HepG2 (cell line): ENCODE data around the gene TCF12. TPM values are rescaled to one million over a fixed set of nuclear protein-coding genes. Genes with fewer than 3 reads are reported as not detected.

ENCODE experiments used
- ATAC-seq: fragments of 200-7000 bp; cut with Tn5 transposase; 3 replicates; pipeline ENCODE4 v1.9.1; 2020; ENCODE audit warnings: mild to moderate bottlenecking, moderate library complexity
- BruUV-seq: library from RNA; stranded (reverse); fragments of 400-500 nt; replicated peaks from 2 replicates; lab custom pipeline; 2021; lab: Mats Ljungman, UMichigan
- CTCF ChIA-PET: fragments of 300-600 bp; formaldehyde crosslinking; extraction: SDS; loops from one replicate; lab custom pipeline; 2021; ENCODE audit warnings: low total read pairs, inconsistent platforms, low intra/inter-chr PET ratio; lab: Yijun Ruan, JAX
- POLR2A ChIA-PET: fragments of 350-600 bp; sonication (Branson Sonifier 250); formaldehyde crosslinking; loops from one replicate; lab custom pipeline; 2020; ENCODE audit warnings: antibody characterized with exemption, inconsistent platforms; lab: Yijun Ruan, JAX
- DNase-seq: peaks from one replicate; pipeline ENCODE4 v3.0.0-alpha.2; 2015; ENCODE audit warnings: low spot score
- FAIRE-seq: peaks from 3 replicates; lab custom pipeline; 2011; peaks lifted over from hg19 to GRCh38; lab: Jason Lieb, UNC
- H2AFZ ChIP-seq: one replicate; pipeline ENCODE4 v1.6.1; 2011; ENCODE audit warnings: low read length, inconsistent platforms
- H3K27ac ChIP-seq: fragments of 300-600 bp; 3 replicates; pipeline ENCODE4 v1.8.0; 2011; ENCODE audit warnings: mixed run types, mild to moderate bottlenecking, mixed read lengths, low read length, inconsistent platforms; ENCODE audit not compliant: insufficient read depth; ENCODE audit errors: extremely low read length
- H3K27me3 ChIP-seq, 2 experiments: fragments of 200-600 bp in 1 of 2; 2 replicates in 1 of 2; 3 replicates in 1 of 2; pipeline versions ENCODE4 v1.6.0 to v1.8.0; 2011; ENCODE audit warnings: low read length in 2 of 2, mild to moderate bottlenecking in 2 of 2, moderate library complexity in 2 of 2, inconsistent platforms in 1 of 2; ENCODE audit not compliant: insufficient read depth in 2 of 2, control insufficient read depth in 1 of 2
- H3K36me3 ChIP-seq, 2 experiments: fragments of 200-600 bp in 1 of 2; replicated peaks in 1 of 2; 2 replicates in 1 of 2; 3 replicates in 1 of 2; pipeline versions ENCODE4 v1.5.1 to v1.8.0; 2011; ENCODE audit warnings: low read length in 2 of 2, inconsistent platforms in 1 of 2; ENCODE audit not compliant: insufficient read depth in 2 of 2, control insufficient read depth in 1 of 2
- H3K4me1 ChIP-seq: 2 replicates; pipeline ENCODE4 v1.5.1; 2012; ENCODE audit warnings: low read length, inconsistent platforms; ENCODE audit not compliant: insufficient read depth
- H3K4me2 ChIP-seq: 2 replicates; pipeline ENCODE4 v1.6.0; 2011; ENCODE audit warnings: low read depth, low read length, inconsistent platforms
- H3K4me3 ChIP-seq, 3 experiments: fragments of 200-600 bp in 1 of 3; sonication (generic), shearing (Covaris generic) in 1 of 3; replicated peaks in 1 of 3; 2 replicates each; pipeline ENCODE4 v1.5.1; 2011 to 2016; ENCODE audit warnings: low read length in 3 of 3, inconsistent platforms in 2 of 3, low read depth in 2 of 3, mild to moderate bottlenecking in 2 of 3, control low read depth in 1 of 3, mixed read lengths in 1 of 3; ENCODE audit not compliant: insufficient read depth in 1 of 3
- H3K79me2 ChIP-seq: one replicate; pipeline ENCODE4 v1.6.1; 2011; ENCODE audit warnings: low read length, inconsistent platforms; ENCODE audit not compliant: insufficient read depth
- H3K9ac ChIP-seq: 2 replicates; pipeline ENCODE4 v1.6.0; 2011; ENCODE audit warnings: mild to moderate bottlenecking, low read depth, low read length, inconsistent platforms; ENCODE audit not compliant: insufficient read depth
- H3K9me3 ChIP-seq: 2 replicates; pipeline ENCODE4 v1.5.1; 2012; ENCODE audit warnings: mild to moderate bottlenecking, low read length
- H4K20me1 ChIP-seq: 2 replicates; pipeline ENCODE4 v1.6.0; 2011; ENCODE audit warnings: inconsistent platforms, mild to moderate bottlenecking, low read length, moderate library complexity; ENCODE audit not compliant: insufficient read depth
- ARID4A ChIP-seq: sonication (generic); formaldehyde crosslinking; IDR thresholded peaks from 2 replicates; pipeline ENCODE4 v1.5.0; 2020; ENCODE audit warnings: mild to moderate bottlenecking, missing genetic modification reagents, borderline replicate concordance
- ATF6 ChIP-seq: sonication (generic); formaldehyde crosslinking; conservative IDR thresholded peaks from 2 replicates; pipeline ENCODE4 v1.4.0; 2020; ENCODE audit warnings: missing genetic modification reagents
- ATM ChIP-seq: fragments of 450-650 bp; IDR thresholded peaks from 2 replicates; pipeline ENCODE4 v1.7.1; 2017; ENCODE audit warnings: mild to moderate bottlenecking, borderline replicate concordance
- CC2D1A ChIP-seq: sonication (generic); formaldehyde crosslinking; IDR thresholded peaks from 2 replicates; pipeline ENCODE4 v1.8.1; 2023; ENCODE audit warnings: mild to moderate bottlenecking, missing genetic modification reagents
- FOXC1 ChIP-seq: sonication (generic); formaldehyde crosslinking; IDR thresholded peaks from 2 replicates; pipeline ENCODE4 v1.8.0; 2022; ENCODE audit warnings: mild to moderate bottlenecking, missing genetic modification reagents, borderline replicate concordance
- GPN1 ChIP-seq: sonication (generic); formaldehyde crosslinking; IDR thresholded peaks from 2 replicates; pipeline ENCODE4 v1.5.1; 2020; ENCODE audit warnings: missing genetic modification reagents, borderline replicate concordance
- HOMEZ ChIP-seq: IDR thresholded peaks from 2 replicates; pipeline ENCODE4 v1.6.1; 2016; ENCODE audit warnings: low read depth
- MNT ChIP-seq: fragments of 450-650 bp; IDR thresholded peaks from 2 replicates; pipeline ENCODE4 v1.6.1; 2016
- SMARCC2 ChIP-seq: fragments of 450-650 bp; IDR thresholded peaks from 2 replicates; pipeline ENCODE4 v1.6.1; 2017; ENCODE audit warnings: antibody characterized with exemption, mild to moderate bottlenecking
- SRY ChIP-seq: sonication (generic); formaldehyde crosslinking; IDR thresholded peaks from 2 replicates; pipeline ENCODE4 v1.8.0; 2022; ENCODE audit warnings: mild to moderate bottlenecking, missing genetic modification reagents
- ZNF101 ChIP-seq: sonication (generic); formaldehyde crosslinking; IDR thresholded peaks from 2 replicates; pipeline ENCODE4 v1.4.0; 2020; ENCODE audit warnings: mild to moderate bottlenecking, low read depth, missing genetic modification reagents, borderline replicate concordance
- ZNF232 ChIP-seq: sonication (generic); formaldehyde crosslinking; IDR thresholded peaks from 2 replicates; pipeline ENCODE4 v1.4.0; 2020; ENCODE audit warnings: missing genetic modification reagents, borderline replicate concordance
- ZNF24 ChIP-seq: fragments of 450-650 bp; IDR thresholded peaks from 2 replicates; pipeline ENCODE4 v1.6.1; 2017; ENCODE audit warnings: antibody characterized with exemption, mild to moderate bottlenecking
- ZNF629 ChIP-seq: sonication (generic); formaldehyde crosslinking; conservative IDR thresholded peaks from 2 replicates; pipeline ENCODE4 v1.5.0; 2020; ENCODE audit warnings: missing genetic modification reagents
- ZNF879 ChIP-seq: sonication (generic); formaldehyde crosslinking; IDR thresholded peaks from 2 replicates; pipeline ENCODE4 v1.8.1; 2023; ENCODE audit warnings: missing genetic modification reagents
- WGBS: methylation state at CpG from one replicate; pipeline ENCODE4 v1.1.6; 2017; ENCODE audit warnings: low lambda C conversion rate; 5-methylcytosine and 5-hydroxymethylcytosine counted together
- in situ Hi-C: cut with HindIII; loops from 2 replicates; pipeline ENCODE4 v1.10.0; 2017; ENCODE audit warnings: low pct_unique_long_range_greater_than_20kb; ENCODE audit not compliant: extremely low pct_ligation_motif_present
- intact Hi-C: fragments of 100-400 bp; cut with micrococcal nuclease; formaldehyde crosslinking; loops from one replicate; pipeline ENCODE4 v1.10.0; 2022; ENCODE audit not compliant: unreplicated experiment
- polyA plus RNA-seq, 8 experiments: library from polyadenylated mRNA; depleted of rRNA in 3 of 8; stranded (reverse) in 7 of 8; unstranded in 1 of 8; fragments of >200 nt; fragmentation: Illumina TruSeq in 4 of 8; extraction: Trizol in 4 of 8; gene quantifications; 2 replicates each; pipeline versions ENCODE4 v1.2.1 to v1.2.3, GENCODE V29; 2011 to 2016; ENCODE audit warnings: low read depth in 4 of 8, missing spikeins in 1 of 8, mixed read lengths in 1 of 8; ENCODE audit not compliant: insufficient read depth in 1 of 8
- total RNA-seq, 5 experiments: library from RNA; depleted of rRNA; stranded (reverse); fragments of >200 nt; fragmentation: Illumina TruSeq; extraction: Trizol; gene quantifications; 2 replicates each; pipeline ENCODE4 v1.2.3, GENCODE V29; 2016; ENCODE audit warnings: low read depth in 1 of 5

The TCF12 gene
- total and polyA plus RNA-seq, 2 of the 13 experiments (the other 11 are each of a cell fraction or from before 2014, with no cell fraction given), result 48.6 to 51.1 TPM

GRCh38 chr15:56991017-56991416, 72.6 kb downstream of the TCF12 start (continued):
- TF ChIP-seq ZNF629 (CRISPR knock-in tag) (no peak), ATF6 (CRISPR knock-in tag) (no peak), GPN1 (no peak), SMARCC2 (no peak)

- FAIRE-seq, result no peak
- TF ChIP-seq ZNF24 (no peak), MNT (no peak), ZNF101 (no peak), FOXC1 (CRISPR knock-in tag) (no peak), CC2D1A (no peak), ZNF879 (CRISPR knock-in tag) (no peak), ZNF232 (CRISPR knock-in tag) (no peak), ATM (no peak), ARID4A (CRISPR knock-in tag) (no peak), HOMEZ (CRISPR knock-in tag) (no peak), SRY (CRISPR knock-in tag) (no peak)
Measured at GRCh38 chr15:56992725-56993124, 74.3 kb downstream of the TCF12 start.

More at GRCh38 chr15:56992725-56993124, 74.3 kb downstream of the TCF12 start:
- intact Hi-C loops, result no loop called here
- DNase-seq (no peak), ATAC-seq (no peak)
- in situ Hi-C loops, result no loop called here
- Histone ChIP-seq H3K9ac (no peak overlapping the region), H4K20me1 (peaks cover 22% of the 10 kb centered on the region), H3K27me3 (no peaks in the 10 kb centered on the region), H3K4me1 (peaks cover 28% of the 10 kb centered on the region), H3K79me2 (peaks cover 49% of the 10 kb centered on the region), H3K36me3 (peaks cover 0 to 12% of the 10 kb centered on the region in 2 experiments; a peak in 2 of 5 replicates), H2AFZ (no peak overlapping the region), H3K4me2 (no peak overlapping the region), H3K27ac (no peak overlapping the region), H3K9me3 (no peaks in the 10 kb centered on the region), H3K4me3 (no peak overlapping the region)
- BruUV-seq, result no TSS peak
- CTCF ChIA-PET, result no interaction called here
- WGBS, result 98% methylated on average over 3 of the region's 3 CpGs
- POLR2A ChIA-PET, result no interaction called here
